Stimulated activated CD4-positive, alpha-beta T cell treated with anti-CD3 and anti-CD28 coated beads, Interleukin-4, amount 100 ng/mL, for 48 hours (primary cell): ENCODE measurements around the gene ITGA7.
"Not testable (repeated sequence)": the region's sequence is repeated elsewhere in the genome, so short reads cannot be mapped to it uniquely, and the experiment has no call there.

Experiments
- DNase-seq, 2 donors: peaks; one replicate each; pipeline ENCODE4 v3.0.0-alpha.2; 2020; ENCODE audit warnings: low read depth in 2 of 2

The ITGA7 gene

GRCh38 chr12:55682087-55682796, 25.5 kb downstream of the ITGA7 start:
- no peak for DNase-seq

GRCh38 chr12:55681142-55682077, 26.3 kb downstream of the ITGA7 start:
- no peak for DNase-seq

GRCh38 chr12:55679691-55680090, 28.0 kb downstream of the ITGA7 start:
- DNase-seq: no peak

DNA sequence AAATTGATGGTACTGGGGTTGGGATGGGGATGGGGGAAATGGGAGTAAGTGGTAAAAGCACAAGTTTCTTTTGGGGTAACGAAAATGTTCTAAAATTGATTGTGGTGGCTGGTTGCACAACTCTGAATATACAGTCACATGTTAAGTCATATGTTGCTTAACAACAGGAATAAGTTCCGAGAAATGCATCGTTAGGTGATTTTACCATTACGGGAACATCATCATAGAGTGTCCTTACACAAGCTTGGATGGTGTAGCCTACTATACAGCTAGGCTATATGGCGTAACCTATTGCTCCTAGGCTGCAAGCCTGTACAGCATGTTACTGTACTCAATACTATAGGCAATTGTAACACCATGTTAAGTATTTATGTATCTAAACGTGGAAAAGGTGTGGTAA, 31.0 kb downstream of the ITGA7 start:
- no peak for DNase-seq

- no peak for DNase-seq
Observed at GRCh38 chr12:55675666-55676065, 32.0 kb downstream of the ITGA7 start.

DNA sequence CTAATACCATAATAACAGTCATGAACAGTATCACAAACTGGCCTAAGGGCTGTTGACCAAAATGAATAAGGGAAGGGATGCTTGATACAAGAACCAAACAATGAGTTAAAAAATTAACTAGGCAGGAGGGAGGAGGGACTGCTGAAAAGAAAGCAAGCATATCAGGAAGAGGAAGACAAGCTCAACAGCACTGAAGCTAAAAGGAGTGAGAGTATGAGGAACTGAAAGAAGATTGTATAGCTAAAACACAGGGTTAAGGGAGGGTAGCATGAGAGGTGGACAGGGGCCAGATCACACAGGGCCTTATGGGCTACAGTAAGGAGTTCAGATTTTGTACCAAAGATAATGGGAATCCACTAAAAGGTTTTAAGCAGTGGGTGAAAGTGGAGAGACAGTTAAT, 34.1 kb downstream of the ITGA7 start:
- no peak for DNase-seq

DNA sequence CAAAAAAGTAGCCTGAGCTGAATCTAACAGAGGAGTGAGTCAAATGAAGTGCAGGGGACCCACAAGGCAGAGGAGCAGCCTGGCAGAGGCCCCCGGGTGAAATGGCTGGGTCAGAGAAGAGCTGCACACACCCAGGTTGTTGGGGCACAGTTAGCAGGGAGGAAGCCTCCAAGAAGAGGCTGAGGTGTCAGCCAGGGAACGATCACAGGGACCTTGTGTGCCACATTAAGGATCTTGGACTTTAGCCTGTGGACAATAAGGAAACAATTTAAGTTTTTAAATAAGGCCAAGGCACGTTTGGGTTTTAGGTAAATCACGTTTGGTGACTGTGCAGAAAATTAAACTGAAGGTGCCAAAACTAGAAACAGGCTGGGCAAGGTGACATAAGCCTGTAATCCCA, 36.0 kb downstream of the ITGA7 start:
- DNase-seq: no peak

DNA sequence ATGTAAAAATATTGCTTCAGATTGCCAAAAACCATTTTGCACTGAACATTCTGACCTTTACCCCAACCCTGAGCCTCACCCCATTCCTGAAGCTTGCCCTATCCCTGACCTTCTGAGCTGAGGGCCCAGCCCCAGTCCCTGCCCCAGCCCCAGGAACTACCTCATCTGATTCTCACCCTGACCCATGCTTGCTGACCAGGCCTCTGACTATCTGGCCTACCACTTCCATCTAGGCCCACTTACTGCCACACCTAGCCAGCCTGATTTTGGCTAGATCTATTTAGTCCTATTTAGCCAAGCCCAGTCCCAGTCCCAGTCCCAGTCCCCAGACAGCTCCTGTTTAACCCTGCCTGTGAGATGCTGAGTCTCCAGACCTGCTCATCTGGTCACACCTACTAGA, 37.4 kb downstream of the ITGA7 start:
- DNase-seq: no peak

- no peak for DNase-seq
Observed at GRCh38 chr12:55666508-55666907, 41.2 kb downstream of the ITGA7 start.

DNA sequence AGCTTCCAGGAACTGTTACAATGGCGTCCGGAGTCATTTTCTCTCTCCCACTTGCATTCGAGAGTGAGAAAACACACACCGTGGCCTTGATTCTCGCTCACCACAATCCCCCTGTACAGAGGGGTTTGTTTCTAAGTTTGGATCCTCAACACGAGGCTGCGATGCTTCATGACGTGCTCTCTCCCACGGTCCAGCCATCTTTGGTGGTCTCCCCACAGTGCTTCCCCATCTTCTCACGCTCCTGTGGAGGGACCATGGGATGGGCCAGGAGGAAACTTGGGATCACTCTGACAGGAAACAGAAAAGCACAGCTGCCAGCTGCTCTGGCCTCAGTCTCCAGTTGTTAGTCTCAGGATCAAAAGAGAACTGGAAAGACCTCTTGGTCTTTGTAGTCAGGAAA, 42.9 kb downstream of the ITGA7 start:
- no peak for DNase-seq

GRCh38 chr12:55663391-55663790, 44.3 kb downstream of the ITGA7 start:
- no peak for DNase-seq

DNA sequence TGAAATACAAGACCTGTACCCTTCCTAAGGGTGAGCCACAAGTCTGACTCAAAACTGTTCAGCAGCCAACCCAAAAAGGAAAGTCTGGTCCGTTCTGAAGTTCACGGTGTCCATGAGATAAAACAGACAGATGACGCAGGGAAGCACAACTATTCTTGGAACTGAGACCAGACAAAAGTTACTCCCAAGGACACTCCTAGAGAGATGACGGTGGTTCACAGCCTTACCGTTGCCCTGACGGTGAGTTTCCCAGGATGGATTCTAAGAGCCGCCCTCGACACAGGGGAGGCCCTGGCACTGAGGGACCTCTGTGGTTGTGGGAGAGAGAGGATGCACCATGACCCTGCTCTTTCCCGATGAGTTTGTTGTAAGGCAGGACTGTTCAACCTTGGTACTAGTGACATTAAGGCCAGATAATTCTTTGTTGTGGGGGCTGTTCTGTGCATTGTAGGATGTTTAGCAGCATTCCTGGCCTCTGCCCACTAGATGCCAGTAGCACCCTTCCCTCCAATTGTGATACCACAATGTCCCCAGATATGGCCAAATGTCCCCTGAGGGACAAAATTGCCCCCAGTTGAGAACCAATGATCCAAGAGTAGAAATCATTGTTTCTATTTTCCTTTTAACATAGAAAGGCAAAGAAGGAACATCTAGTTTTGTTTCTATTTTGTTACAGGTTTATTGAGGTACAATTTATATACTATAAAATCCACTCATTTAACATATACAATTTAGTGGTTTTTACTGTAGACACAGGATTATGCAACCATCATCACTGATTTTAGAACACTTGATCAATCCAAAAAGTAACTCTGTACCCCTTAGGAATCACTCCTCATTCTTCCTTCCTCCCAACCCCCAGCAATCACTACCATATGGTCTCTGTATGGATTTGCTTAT, 48.0 kb downstream of the ITGA7 start:
- no peak for DNase-seq

- DNase-seq: no peak
Observed at GRCh38 chr12:55658635-55659391, 48.9 kb downstream of the ITGA7 start.

GRCh38 chr12:55658212-55658611, 49.5 kb downstream of the ITGA7 start:
- no peak for DNase-seq

- DNase-seq: no peak
Observed at GRCh38 chr12:55657212-55657611, 50.5 kb downstream of the ITGA7 start.

GRCh38 chr12:55654511-55655214, 53.0 kb downstream of the ITGA7 start:
- DNase-seq: no peak

- no peak for DNase-seq
Observed at GRCh38 chr12:55653031-55653430, 54.7 kb downstream of the ITGA7 start.

DNA sequence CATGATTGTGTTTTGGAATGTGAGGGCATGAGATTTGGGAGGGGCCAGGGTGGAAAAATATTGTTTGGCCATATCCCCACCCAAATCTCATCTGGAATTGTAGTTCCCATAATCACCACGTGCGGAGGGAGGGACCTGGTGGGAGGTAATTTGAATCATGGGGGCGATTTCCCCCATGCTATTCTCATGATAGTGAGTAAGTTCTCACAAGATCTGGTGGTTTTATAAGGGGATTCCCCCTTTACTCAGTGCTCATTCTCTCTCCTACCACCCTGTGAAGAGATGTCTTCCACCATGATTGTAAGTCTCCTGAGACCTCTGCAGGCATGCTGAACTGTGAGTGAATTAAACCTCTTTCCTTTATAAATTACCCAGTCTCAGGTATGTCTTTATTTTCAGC, 55.4 kb downstream of the ITGA7 start:
- DNase-seq: no peak

- no peak for DNase-seq
Observed at GRCh38 chr12:55651299-55651683, 56.4 kb downstream of the ITGA7 start.

DNA sequence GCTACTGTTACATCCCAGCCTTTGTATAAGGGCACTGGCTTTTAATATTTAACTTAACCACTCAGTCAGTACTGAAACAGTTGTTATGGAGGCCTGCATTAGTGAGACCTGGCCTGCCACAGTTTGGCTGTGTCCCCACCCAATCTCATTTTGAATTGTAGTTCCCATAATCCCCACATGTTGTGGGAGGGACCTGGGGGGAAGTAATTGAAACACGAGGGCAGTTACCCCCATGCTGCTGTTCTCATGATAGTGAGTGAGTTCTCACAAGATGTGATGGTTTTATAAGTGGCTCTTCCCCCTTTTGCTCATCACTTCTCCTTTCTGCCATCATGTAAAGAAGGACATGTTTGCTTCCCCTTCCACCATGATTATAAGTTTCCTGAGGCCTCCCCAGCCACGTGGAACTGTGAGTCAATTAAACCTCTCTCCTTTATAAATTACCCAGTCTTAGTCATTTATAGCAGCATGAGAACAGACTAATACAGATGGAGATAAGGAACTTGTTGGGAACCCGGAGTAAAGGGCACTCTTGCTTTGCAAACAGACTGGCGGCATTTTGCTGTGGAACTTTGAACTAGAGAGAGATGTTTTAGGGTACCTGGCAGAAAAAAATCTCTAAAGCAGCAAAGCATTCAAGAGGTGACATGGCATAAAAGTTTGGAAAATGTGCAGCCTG, 56.9 kb downstream of the ITGA7 start:
- DNase-seq: not testable (repeated sequence)
